ENCODE data around the gene SLC43A1.
"Not testable (repeated sequence)": the region's sequence is repeated elsewhere in the genome, so short reads cannot be mapped to it uniquely, and the experiment has no call there.

Gene SLC43A1
- total RNA-seq, result 0.87 to 11.3 (median 4.8) reads per million in 18 experiments

GRCh38 chr11:57515332-57516060, at the start of gene SLC43A1:
Gene SLC43A1, minus strand, starts transcription at chr11:57515702. Its CDS starts 1,591 bp downstream, at chr11:57514111.
- no peak for DNase-seq

GRCh38 chr11:57562596-57562995, 47.1 kb upstream of the SLC43A1 start:
- DNase-seq, result no peak

GRCh38 chr11:57560146-57560545, 44.6 kb upstream of the SLC43A1 start:
- no peak for DNase-seq

DNA sequence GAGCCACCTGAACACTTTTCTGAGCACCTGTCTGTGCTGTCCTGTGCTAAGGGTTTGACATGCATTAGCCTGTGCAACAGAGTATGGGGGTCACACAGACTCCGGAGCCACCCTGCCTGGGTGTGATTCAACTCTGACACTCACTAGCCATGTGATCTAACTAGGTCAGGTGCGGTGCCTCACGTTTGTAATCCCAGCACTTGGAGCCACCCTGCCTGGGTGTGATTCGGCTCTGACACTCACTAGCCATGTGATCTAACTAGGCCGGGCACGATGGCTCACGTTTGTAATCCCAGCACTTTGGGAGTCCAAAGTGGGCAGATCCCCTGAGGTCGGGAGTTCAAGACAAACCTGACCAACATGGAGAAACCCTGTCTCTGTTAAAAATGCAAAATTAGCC, 40.5 kb upstream of the SLC43A1 start:
- DNase-seq, result no peak

DNA sequence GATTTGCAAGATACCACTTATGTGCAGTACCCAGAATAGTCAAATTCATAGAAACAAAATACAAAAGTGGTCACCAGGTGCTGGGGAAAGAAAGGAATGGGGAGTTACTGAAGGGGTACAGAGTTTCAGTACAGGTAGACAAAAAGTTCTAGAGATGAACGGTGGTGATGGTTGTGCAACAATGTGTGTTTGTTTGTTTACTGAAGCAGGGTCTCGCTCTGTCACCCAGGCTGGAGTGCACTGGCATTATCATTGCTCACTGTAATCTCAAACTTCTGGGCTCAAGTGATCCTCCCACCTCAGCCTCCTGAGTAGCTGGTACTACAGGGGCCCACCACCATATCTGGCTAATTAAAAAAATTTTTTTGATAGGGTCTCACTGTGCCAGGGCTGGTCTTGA, 39.9 kb upstream of the SLC43A1 start:
- DNase-seq, result no peak

GRCh38 chr11:57552479-57552878, 37.0 kb upstream of the SLC43A1 start:
- no peak for DNase-seq

GRCh38 chr11:57551941-57552340, 36.4 kb upstream of the SLC43A1 start:
- no peak for DNase-seq

DNA sequence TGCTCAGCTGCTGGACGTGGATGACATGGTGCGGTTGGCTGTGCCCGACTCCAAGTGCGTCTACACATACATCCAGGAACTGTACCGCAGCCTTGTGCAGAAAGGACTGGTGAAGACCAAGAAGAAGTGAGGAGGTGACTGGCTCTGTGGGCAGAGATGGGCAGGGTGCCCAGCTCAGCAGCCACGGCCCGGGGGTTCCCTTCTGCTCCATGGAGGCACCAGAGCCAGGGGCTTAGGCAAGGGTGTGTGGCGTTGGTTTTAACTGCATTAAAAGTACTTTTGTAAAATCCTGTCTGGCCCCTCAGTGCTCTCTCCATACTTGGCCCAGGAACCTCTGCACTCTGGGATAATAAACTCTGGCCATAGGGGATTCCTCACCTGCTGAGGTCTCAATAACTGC, 34.5 kb upstream of the SLC43A1 start:
- no peak for DNase-seq

- DNase-seq, result peak; percentile 42 to 58
These were observed 32.4 kb upstream of the SLC43A1 start for GRCh38 chr11:57547854-57548377.

DNA sequence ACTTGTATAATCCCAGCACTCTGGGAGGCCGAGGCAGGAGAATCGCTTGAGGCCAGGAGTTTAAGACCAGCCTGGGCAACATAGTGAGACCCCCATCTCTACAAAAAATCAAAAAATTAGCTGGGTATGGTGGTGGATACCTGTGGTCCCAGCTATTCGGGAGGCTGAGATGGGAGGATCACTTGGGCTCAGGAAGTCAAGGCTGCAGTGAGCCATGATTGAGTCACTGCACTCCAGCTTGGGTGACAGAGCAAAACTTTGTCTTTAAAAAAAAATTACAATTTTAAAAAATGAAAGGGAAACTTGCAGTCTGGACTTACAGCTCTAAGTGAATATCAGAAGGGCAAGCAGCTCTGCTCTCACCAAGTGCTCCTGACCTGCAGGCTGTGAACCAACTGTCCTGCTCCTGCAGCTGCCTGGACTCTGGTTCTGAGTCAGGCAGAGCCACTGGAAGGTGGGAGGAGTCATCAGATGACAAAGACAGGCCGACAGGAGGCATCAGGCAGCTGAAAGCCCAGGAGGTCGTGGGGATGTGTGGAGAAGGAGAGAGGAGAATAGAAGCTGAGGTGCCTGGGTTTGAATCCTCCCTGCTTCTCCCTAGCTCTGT, 31.5 kb upstream of the SLC43A1 start:
- DNase-seq, result no peak

DNA sequence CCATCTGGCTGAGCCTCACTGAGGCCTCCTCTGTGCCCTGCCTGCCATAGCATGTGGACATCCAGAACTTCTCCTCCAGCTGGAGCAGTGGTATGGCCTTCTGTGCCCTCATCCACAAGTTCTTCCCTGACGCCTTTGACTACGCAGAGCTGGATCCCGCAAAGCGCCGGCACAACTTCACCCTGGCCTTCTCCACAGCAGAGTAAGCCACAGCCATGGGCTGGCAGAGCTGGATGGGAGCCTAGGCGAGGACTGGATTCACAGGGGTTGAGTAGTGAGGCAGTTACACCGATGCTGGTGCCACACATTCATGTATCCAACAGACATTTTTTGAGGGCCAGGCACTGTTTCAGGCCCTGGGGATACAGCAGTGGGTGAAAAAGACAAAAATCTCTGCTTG, 30.9 kb upstream of the SLC43A1 start:
- no peak for DNase-seq

- DNase-seq, result no peak
These were observed 30.4 kb upstream of the SLC43A1 start for GRCh38 chr11:57545883-57546282.

DNA sequence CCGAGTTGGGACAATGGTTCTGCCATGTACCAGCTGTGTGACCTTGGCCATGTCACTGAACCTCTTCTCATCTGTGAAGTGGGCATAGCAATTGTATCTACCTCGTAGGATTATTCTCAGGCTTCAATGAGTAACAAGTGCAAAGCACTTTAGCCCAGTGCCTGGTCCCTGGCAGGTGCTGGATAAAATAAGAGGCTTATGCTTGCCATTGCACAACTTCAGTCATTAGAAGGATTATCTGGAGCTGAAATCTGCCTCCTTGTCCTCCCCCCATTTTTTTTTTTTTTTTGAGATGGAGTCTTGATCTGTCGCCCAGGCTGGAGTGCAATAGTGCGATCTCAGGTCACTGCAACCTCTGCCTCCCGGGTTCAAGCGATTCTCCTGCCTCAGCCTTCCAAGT, 29.1 kb upstream of the SLC43A1 start:
- no peak for DNase-seq

- no peak for DNase-seq
These were observed 28.1 kb upstream of the SLC43A1 start for GRCh38 chr11:57543593-57543992.

DNA sequence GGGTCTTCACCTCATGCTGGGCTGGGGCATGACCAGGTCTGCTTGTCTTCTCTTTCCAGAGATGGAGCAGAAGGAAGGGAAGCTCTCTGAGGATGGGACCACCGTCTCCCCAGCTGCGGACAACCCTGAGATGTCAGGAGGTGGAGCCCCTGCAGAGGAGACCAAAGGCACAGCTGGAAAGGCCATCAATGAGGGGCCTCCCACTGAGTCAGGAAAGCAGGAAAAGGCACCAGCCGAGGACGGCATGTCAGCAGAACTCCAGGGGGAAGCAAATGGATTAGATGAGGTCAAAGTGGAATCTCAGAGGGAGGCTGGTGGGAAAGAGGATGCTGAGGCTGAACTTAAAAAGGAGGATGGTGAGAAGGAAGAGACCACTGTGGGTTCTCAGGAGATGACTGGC, 27.1 kb upstream of the SLC43A1 start:
- no peak for DNase-seq

GRCh38 chr11:57541169-57541568, 25.7 kb upstream of the SLC43A1 start:
- no peak for DNase-seq

DNA sequence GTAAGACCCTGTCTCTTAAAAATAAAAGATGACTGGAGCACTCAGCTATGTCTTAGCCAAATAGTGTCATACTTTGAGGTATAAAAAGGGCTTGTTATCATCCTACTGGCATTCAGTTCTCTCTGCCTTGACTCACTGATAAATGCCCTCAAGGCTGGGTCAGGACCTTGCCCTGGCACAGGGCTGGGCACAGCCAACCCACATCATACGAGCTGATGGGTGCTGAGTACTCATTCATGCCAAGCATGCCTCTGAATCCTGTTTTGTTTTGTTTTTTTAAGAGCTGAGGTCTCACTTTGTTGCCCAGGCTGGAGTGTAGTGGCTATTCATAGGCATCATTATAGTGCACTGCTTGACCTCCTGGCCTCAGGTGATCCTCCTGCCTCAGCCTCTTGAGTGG, 23.8 kb upstream of the SLC43A1 start:
- DNase-seq, result no peak

GRCh38 chr11:57536947-57537619, 21.6 kb upstream of the SLC43A1 start, which contains the start of gene SMTNL1:
Gene SMTNL1, plus strand, starts transcription at chr11:57537595. Its CDS starts 5,048 bp downstream, at chr11:57542643.
- DNase-seq, result no peak

- not testable (repeated sequence) for DNase-seq
These were observed 18.9 kb upstream of the SLC43A1 start for GRCh38 chr11:57534449-57534848.

GRCh38 chr11:57530596-57531507, 15.3 kb upstream of the SLC43A1 start, which contains the start of gene TIMM10:
Gene TIMM10, minus strand, starts transcription at chr11:57530754. Its CDS starts 565 bp downstream, at chr11:57530189.
- DNase-seq, result peak; percentile 98

GRCh38 chr11:57530215-57530595, 14.7 kb upstream of the SLC43A1 start:
- DNase-seq, result no peak

- no peak for DNase-seq
These were observed 13.5 kb upstream of the SLC43A1 start for GRCh38 chr11:57529012-57529411.

All from inflammatory macrophage (primary cell).